Measurements from ENCODE around the gene TRIOBP.

DNA sequence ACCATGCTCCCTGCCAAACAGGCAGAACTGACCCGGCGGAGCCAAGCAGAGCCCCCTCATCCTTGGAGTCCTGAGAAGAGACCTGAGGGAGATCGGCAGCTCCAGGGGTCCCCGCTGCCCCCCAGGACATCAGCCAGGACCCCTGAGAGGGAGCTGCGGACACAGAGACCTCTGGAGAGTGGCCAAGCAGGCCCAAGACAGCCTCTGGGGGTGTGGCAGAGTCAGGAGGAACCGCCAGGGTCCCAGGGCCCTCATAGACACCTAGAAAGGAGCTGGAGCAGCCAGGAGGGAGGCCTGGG is 37.5 kb downstream of the TRIOBP start:
- TF ChIP-seq, protein P1, sequence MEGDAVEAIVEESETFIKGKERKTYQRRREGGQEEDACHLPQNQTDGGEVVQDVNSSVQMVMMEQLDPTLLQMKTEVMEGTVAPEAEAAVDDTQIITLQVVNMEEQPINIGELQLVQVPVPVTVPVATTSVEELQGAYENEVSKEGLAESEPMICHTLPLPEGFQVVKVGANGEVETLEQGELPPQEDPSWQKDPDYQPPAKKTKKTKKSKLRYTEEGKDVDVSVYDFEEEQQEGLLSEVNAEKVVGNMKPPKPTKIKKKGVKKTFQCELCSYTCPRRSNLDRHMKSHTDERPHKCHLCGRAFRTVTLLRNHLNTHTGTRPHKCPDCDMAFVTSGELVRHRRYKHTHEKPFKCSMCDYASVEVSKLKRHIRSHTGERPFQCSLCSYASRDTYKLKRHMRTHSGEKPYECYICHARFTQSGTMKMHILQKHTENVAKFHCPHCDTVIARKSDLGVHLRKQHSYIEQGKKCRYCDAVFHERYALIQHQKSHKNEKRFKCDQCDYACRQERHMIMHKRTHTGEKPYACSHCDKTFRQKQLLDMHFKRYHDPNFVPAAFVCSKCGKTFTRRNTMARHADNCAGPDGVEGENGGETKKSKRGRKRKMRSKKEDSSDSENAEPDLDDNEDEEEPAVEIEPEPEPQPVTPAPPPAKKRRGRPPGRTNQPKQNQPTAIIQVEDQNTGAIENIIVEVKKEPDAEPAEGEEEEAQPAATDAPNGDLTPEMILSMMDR (IDR thresholded peaks at IDR 0.05; ENCODE audit: low read depth, low read length): no peak
- no peak for TF ChIP-seq EZH2phosphoT487 (IDR thresholded peaks at IDR 0.05; ENCODE audit: low read depth)
